ENCODE data around the gene ZDHHC3. TPM values are rescaled to one million over a fixed set of nuclear protein-coding genes. Genes with fewer than 3 reads are reported as not detected.

The ZDHHC3 gene
- polyA plus RNA-seq, 1 of the 3 experiments (the other 2 are of a cell fraction) = 60.7 TPM

DNA sequence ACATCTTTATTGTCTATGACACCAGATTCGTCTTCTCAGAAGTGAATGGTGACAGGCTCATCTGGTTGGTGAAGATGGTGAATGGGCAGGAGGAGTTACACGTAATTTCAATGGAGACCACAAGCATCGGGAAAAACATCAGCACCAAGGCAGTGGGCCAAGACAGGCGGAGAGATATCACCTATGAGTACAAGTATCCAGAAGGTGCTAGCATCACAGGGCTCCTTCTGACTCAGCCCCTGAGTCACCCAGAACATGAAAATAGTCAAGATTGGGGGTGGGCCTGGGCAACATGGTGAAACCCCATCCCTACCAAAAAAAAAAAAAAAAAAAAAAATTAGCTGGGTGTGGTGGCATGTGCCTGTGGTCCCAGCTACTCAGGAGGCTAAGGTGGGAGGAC, 69.0 kb downstream of the ZDHHC3 start:
- DNase-seq = no peak
- POLR2A ChIA-PET = no interaction called here
- CTCF ChIA-PET = interaction anchor here (0.9 kb wide), 1 partner anchor 374 kb away, joined by 4 read pairs; no protein-coding TSS in a partner anchor

DNA sequence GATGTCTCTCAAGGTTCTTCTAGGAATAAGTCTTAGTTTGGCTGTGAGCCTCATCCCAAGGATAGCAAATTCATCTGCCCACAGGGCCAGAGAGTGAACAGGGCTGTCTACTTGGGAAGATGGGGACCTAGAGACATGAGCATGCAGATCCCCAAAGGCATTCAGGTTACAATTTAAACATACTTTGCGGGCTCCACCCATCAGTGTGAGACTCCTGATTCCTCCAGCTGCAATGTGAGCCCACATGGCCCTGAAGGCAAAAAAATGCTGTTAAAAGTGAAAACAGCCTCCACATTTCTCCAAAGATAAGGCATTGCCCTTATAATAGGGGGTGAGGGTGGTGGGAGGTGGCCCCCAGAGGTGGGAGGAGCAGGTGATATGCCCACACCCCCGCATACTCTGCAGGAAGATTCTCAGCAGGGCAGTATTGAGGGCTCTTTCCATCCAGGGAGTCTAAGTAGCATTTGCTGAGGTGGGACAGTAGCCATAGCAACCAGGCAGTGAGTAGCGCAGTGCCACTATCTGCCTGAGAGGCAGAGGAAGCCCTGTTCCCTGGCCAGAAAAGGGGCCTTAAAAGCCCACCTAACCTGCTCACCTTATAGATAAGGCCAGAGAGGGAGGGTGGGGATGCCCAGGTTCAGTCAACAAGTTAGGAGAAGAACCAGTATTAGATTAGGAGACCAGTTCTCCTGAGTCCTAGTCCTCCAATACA, 70.4 kb downstream of the ZDHHC3 start:
- Histone ChIP-seq H3K27me3 (ENCODE audit: insufficient read depth) (no peaks in the 10 kb centered on the region), H2AFZ (ENCODE audit: low read depth) (no peak overlapping the region), H3K79me2 (ENCODE audit: insufficient read depth) (no peaks in the 10 kb centered on the region), H3K4me1 (ENCODE audit: control insufficient read depth in 1 of 2, insufficient read depth in 2 of 2, low read depth in 1 of 2, low read length in 1 of 2) (peaks cover 0 to 7% of the 10 kb centered on the region in 2 experiments; a peak in 1 of 4 replicates), H3K36me3 (replicated peaks in 1 of 2; ENCODE audit: control insufficient read depth in 1 of 2, insufficient read depth in 2 of 2, low read length in 1 of 2) (no peaks in the 10 kb centered on the region), H3K9me3 (no peaks in the 10 kb centered on the region), H3K4me3 (ENCODE audit: low read depth in 2 of 2, low read length in 1 of 2) (no peak overlapping the region), H3F3A (replicated peaks; ENCODE audit: insufficient read depth) (no peaks in the 10 kb centered on the region), H4K20me1 (ENCODE audit: insufficient read depth) (no peaks in the 10 kb centered on the region), H3K9me2 (no peaks in the 10 kb centered on the region), H3K4me2 (no peak overlapping the region), H3K9ac (no peak overlapping the region), H3K27ac (ENCODE audit: low read depth in 2 of 2, low read length in 1 of 2) (no peak overlapping the region)
- TF ChIP-seq POLR2AphosphoS5 (IDR thresholded peaks at IDR 0.05; ENCODE audit: low read depth, low read length) = no peak
- no peak for TF ChIP-seq ELF1 (IDR thresholded peaks at IDR 0.05)
- TF ChIP-seq GABPA (IDR thresholded peaks at IDR 0.05; ENCODE audit: low read depth) = no peak
- TF ChIP-seq FOXJ3 (CRISPR knock-in tag; IDR thresholded peaks at IDR 0.05) = no peak
- TF ChIP-seq JUND (IDR thresholded peaks at IDR 0.05) = no peak
- ChIA-PET CTCF (interaction anchor here (1.1 to 1.3 kb wide), 2 partner anchors 9 to 10 kb away, joined by 3 read pairs; no protein-coding TSS in a partner anchor), POLR2A (no interaction called here)
- WGBS (ENCODE audit: low lambda C conversion rate) = 89% methylated on average over 1 of the region's 3 CpGs
- DNase-seq = no peak

More for the DNA sequence above, 69.0 kb downstream of the ZDHHC3 start:
- Histone ChIP-seq H3K27ac (ENCODE audit: low read depth in 2 of 2, low read length in 1 of 2) (no peak overlapping the region), H3K9me2 (no peaks in the 10 kb centered on the region), H3K27me3 (ENCODE audit: insufficient read depth) (no peaks in the 10 kb centered on the region), H3K36me3 (replicated peaks in 1 of 2; ENCODE audit: control insufficient read depth in 1 of 2, insufficient read depth in 2 of 2, low read length in 1 of 2) (no peaks in the 10 kb centered on the region), H3K9ac (no peak overlapping the region), H3K4me2 (no peak overlapping the region), H3K4me3 (ENCODE audit: low read depth in 2 of 2, low read length in 1 of 2) (no peak overlapping the region), H3K4me1 (ENCODE audit: control insufficient read depth in 1 of 2, insufficient read depth in 2 of 2, low read depth in 1 of 2, low read length in 1 of 2) (peaks cover 0 to 7% of the 10 kb centered on the region in 2 experiments; a peak in 1 of 4 replicates), H4K20me1 (ENCODE audit: insufficient read depth) (no peaks in the 10 kb centered on the region), H3F3A (replicated peaks; ENCODE audit: insufficient read depth) (no peaks in the 10 kb centered on the region), H3K9me3 (no peaks in the 10 kb centered on the region), H3K79me2 (ENCODE audit: insufficient read depth) (no peaks in the 10 kb centered on the region), H2AFZ (ENCODE audit: low read depth) (no peak overlapping the region)
- WGBS (ENCODE audit: low lambda C conversion rate) = 55% methylated on average over 4 of the region's 4 CpGs
- no peak for TF ChIP-seq FOSL2 (IDR thresholded peaks at IDR 0.05; ENCODE audit: borderline replicate concordance, low read depth)
- no peak for TF ChIP-seq JUND (IDR thresholded peaks at IDR 0.05)
- no peak for TF ChIP-seq NRF1 (IDR thresholded peaks at IDR 0.05; ENCODE audit: low read depth, low read length)
- TF ChIP-seq SIN3A (IDR thresholded peaks at IDR 0.05; ENCODE audit: borderline replicate concordance, low read depth, low read length) = no peak
- TF ChIP-seq TCF12 (IDR thresholded peaks at IDR 0.05) = no peak
- no peak for TF ChIP-seq SMC3 (IDR thresholded peaks at IDR 0.05; ENCODE audit: low read depth, low read length)
- no peak for TF ChIP-seq POLR2AphosphoS5 (IDR thresholded peaks at IDR 0.05; ENCODE audit: low read depth, low read length)
- no peak for TF ChIP-seq RAD21 (IDR thresholded peaks at IDR 0.05; ENCODE audit: low read length)
- TF ChIP-seq, protein P1, sequence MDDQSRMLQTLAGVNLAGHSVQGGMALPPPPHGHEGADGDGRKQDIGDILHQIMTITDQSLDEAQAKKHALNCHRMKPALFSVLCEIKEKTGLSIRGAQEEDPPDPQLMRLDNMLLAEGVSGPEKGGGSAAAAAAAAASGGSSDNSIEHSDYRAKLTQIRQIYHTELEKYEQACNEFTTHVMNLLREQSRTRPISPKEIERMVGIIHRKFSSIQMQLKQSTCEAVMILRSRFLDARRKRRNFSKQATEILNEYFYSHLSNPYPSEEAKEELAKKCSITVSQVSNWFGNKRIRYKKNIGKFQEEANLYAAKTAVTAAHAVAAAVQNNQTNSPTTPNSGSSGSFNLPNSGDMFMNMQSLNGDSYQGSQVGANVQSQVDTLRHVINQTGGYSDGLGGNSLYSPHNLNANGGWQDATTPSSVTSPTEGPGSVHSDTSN (IDR thresholded peaks at IDR 0.05) = no peak
- TF ChIP-seq FOXM1 (IDR thresholded peaks at IDR 0.05; ENCODE audit: low read depth) = no peak
- TF ChIP-seq, protein P2, sequence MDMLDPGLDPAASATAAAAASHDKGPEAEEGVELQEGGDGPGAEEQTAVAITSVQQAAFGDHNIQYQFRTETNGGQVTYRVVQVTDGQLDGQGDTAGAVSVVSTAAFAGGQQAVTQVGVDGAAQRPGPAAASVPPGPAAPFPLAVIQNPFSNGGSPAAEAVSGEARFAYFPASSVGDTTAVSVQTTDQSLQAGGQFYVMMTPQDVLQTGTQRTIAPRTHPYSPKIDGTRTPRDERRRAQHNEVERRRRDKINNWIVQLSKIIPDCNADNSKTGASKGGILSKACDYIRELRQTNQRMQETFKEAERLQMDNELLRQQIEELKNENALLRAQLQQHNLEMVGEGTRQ (IDR thresholded peaks at IDR 0.05; ENCODE audit: borderline replicate concordance, low read depth, low read length) = no peak
